Activated CD8-positive, alpha-beta T cell treated with anti-CD3 and anti-CD28 coated beads for 36 hours (primary cell): Measurements from ENCODE around the gene CD9. TPM values are rescaled to one million over a fixed set of nuclear protein-coding genes. Genes with fewer than 3 reads are reported as not detected.

ENCODE experiments used
- ATAC-seq: fragments of 200-7000 bp; cut with Tn5 transposase; one replicate; pipeline ENCODE4 v1.10.0; 2021; ENCODE audit warnings: mild to moderate bottlenecking, moderate library complexity
- CTCF ChIA-PET: fragments of 350-600 bp; sonication (Branson Sonifier 250); formaldehyde crosslinking; loops from one replicate; lab custom pipeline; 2021; ENCODE audit warnings: antibody characterized with exemption; lab: Charles Lee
- POLR2A ChIA-PET: fragments of 350-600 bp; sonication (Branson Sonifier 250); formaldehyde crosslinking; loops from one replicate; lab custom pipeline; 2021; ENCODE audit warnings: antibody characterized with exemption; lab: Charles Lee
- DNase-seq: peaks from one replicate; pipeline ENCODE4 v3.0.0-alpha.2; 2020
- H3K27ac Mint-ChIP-seq: one replicate; pipeline ENCODE4 v1.8.0; 2021; ENCODE audit warnings: mild to moderate bottlenecking, mixed read lengths
- H3K27me3 Mint-ChIP-seq: one replicate; pipeline ENCODE4 v1.8.0; 2021; ENCODE audit warnings: mixed read lengths
- H3K36me3 Mint-ChIP-seq: one replicate; pipeline ENCODE4 v1.8.0; 2021; ENCODE audit warnings: low read depth, mixed read lengths
- H3K4me1 Mint-ChIP-seq: one replicate; pipeline ENCODE4 v1.8.0; 2021; ENCODE audit warnings: low read depth, mixed read lengths
- H3K4me3 Mint-ChIP-seq: one replicate; pipeline ENCODE4 v1.8.0; 2021; ENCODE audit warnings: mild to moderate bottlenecking, moderate library complexity, mixed read lengths
- H3K9me3 Mint-ChIP-seq: one replicate; pipeline ENCODE4 v1.8.0; 2021; ENCODE audit warnings: mixed read lengths
- intact Hi-C: fragments of 100-400 bp; cut with micrococcal nuclease; formaldehyde crosslinking; loops from one replicate; pipeline ENCODE4 v1.10.0; 2022
- total RNA-seq, 2 experiments: library from RNA; stranded (reverse); gene quantifications; one replicate each; pipeline ENCODE4 v1.2.3, GENCODE V29; 2021
- TF ChIP-seq, protein P1 (sequence below): fragments of 200-600 bp; IDR thresholded peaks from one replicate; pipeline ENCODE4 v1.8.0; 2022; ENCODE audit warnings: antibody characterized with exemption, mild to moderate bottlenecking

Gene CD9
- total RNA-seq, 2 experiments from 2014 or later = 9.1 to 9.2 TPM

- H3K9me3 Mint-ChIP-seq = no peaks in the 10 kb centered on the region
- peaks cover 29% of the 10 kb centered on the region for H3K4me1 Mint-ChIP-seq
- TF ChIP-seq, protein P1, sequence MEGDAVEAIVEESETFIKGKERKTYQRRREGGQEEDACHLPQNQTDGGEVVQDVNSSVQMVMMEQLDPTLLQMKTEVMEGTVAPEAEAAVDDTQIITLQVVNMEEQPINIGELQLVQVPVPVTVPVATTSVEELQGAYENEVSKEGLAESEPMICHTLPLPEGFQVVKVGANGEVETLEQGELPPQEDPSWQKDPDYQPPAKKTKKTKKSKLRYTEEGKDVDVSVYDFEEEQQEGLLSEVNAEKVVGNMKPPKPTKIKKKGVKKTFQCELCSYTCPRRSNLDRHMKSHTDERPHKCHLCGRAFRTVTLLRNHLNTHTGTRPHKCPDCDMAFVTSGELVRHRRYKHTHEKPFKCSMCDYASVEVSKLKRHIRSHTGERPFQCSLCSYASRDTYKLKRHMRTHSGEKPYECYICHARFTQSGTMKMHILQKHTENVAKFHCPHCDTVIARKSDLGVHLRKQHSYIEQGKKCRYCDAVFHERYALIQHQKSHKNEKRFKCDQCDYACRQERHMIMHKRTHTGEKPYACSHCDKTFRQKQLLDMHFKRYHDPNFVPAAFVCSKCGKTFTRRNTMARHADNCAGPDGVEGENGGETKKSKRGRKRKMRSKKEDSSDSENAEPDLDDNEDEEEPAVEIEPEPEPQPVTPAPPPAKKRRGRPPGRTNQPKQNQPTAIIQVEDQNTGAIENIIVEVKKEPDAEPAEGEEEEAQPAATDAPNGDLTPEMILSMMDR = no peak
- H3K36me3 Mint-ChIP-seq = no peaks in the 10 kb centered on the region
- H3K27ac Mint-ChIP-seq = no peak overlapping the region
- no peak for DNase-seq
- H3K27me3 Mint-ChIP-seq = no peaks in the 10 kb centered on the region
- H3K4me3 Mint-ChIP-seq = no peak overlapping the region
- ATAC-seq = no peak
- intact Hi-C loops = no loop called here
- ChIA-PET CTCF (interaction anchor here (0.8 kb wide), 1 partner anchor 21 kb away, joined by 5 read pairs; no protein-coding TSS in a partner anchor), POLR2A (no interaction called here)
These were observed 15.8 kb downstream of the CD9 start for GRCh38 chr12:6215932-6216494.

GRCh38 chr12:6216581-6216980 is 16.4 kb downstream of the CD9 start:
- no peak overlapping the region for H3K27ac Mint-ChIP-seq
- H3K27me3 Mint-ChIP-seq = no peaks in the 10 kb centered on the region
- POLR2A ChIA-PET = no interaction called here
- H3K4me1 Mint-ChIP-seq = peaks cover 29% of the 10 kb centered on the region
- ATAC-seq (no peak), DNase-seq (no peak)
- no peaks in the 10 kb centered on the region for H3K36me3 Mint-ChIP-seq
- TF ChIP-seq, protein P1 = no peak
- intact Hi-C loops = no loop called here
- H3K4me3 Mint-ChIP-seq = no peak overlapping the region
- CTCF ChIA-PET = interaction anchor here (1.4 kb wide), 1 partner anchor 62 kb away, joined by 7 read pairs; no protein-coding TSS in a partner anchor
- no peaks in the 10 kb centered on the region for H3K9me3 Mint-ChIP-seq

GRCh38 chr12:6218347-6218925 is 18.2 kb downstream of the CD9 start:
- TF ChIP-seq, protein P1 = no peak
- DNase-seq (peak; percentile 24), ATAC-seq (peak; percentile 30)
- no peaks in the 10 kb centered on the region for H3K27me3 Mint-ChIP-seq
- H3K9me3 Mint-ChIP-seq = no peaks in the 10 kb centered on the region
- intact Hi-C loops = no loop called here
- H3K36me3 Mint-ChIP-seq = no peaks in the 10 kb centered on the region
- CTCF ChIA-PET = interaction anchor here (1.4 kb wide), 1 partner anchor 23 kb away, joined by 3 read pairs; no protein-coding TSS in a partner anchor
- peaks cover 26% of the 10 kb centered on the region for H3K4me1 Mint-ChIP-seq
- POLR2A ChIA-PET = no interaction called here
- no peak overlapping the region for H3K4me3 Mint-ChIP-seq
- H3K27ac Mint-ChIP-seq = no peak overlapping the region

GRCh38 chr12:6219980-6220379 is 19.8 kb downstream of the CD9 start:
- Mint-ChIP-seq H3K4me3 (no peak overlapping the region), H3K27me3 (no peaks in the 10 kb centered on the region), H3K36me3 (no peaks in the 10 kb centered on the region), H3K4me1 (peaks cover 26% of the 10 kb centered on the region), H3K9me3 (no peaks in the 10 kb centered on the region), H3K27ac (no peak overlapping the region)
- no peak for ATAC-seq
- ChIA-PET POLR2A (no interaction called here), CTCF (interaction anchor here (1.4 kb wide), 1 partner anchor 25 kb away, joined by 5 read pairs; no protein-coding TSS in a partner anchor)
- intact Hi-C loops = no loop called here
- TF ChIP-seq, protein P1 = no peak
- DNase-seq = no peak

GRCh38 chr12:6221146-6221545 is 20.9 kb downstream of the CD9 start:
- intact Hi-C loops = no loop called here
- H3K4me3 Mint-ChIP-seq = no peak overlapping the region
- DNase-seq (no peak), ATAC-seq (no peak)
- TF ChIP-seq, protein P1 = no peak
- no peaks in the 10 kb centered on the region for H3K9me3 Mint-ChIP-seq
- CTCF ChIA-PET = interaction anchor here (0.6 to 1.6 kb wide), 7 partner anchors 9 to 232 kb away, joined by 3 to 5 read pairs (median 3); no protein-coding TSS in a partner anchor
- H3K36me3 Mint-ChIP-seq = no peaks in the 10 kb centered on the region
- POLR2A ChIA-PET = no interaction called here
- H3K4me1 Mint-ChIP-seq = peaks cover 20% of the 10 kb centered on the region
- H3K27me3 Mint-ChIP-seq = no peaks in the 10 kb centered on the region
- H3K27ac Mint-ChIP-seq = no peak overlapping the region
